ENCODE measurements around the gene HADHB. TPM values are rescaled to one million over a fixed set of nuclear protein-coding genes. Genes with fewer than 3 reads are reported as not detected.
"Not testable (repeated sequence)": the region's sequence is repeated elsewhere in the genome, so short reads cannot be mapped to it uniquely, and the experiment has no call there.

Gene HADHB
- total RNA-seq, 3 donors from 2014 or later = 53.8 to 59.9 (median 55.2) TPM

DNA sequence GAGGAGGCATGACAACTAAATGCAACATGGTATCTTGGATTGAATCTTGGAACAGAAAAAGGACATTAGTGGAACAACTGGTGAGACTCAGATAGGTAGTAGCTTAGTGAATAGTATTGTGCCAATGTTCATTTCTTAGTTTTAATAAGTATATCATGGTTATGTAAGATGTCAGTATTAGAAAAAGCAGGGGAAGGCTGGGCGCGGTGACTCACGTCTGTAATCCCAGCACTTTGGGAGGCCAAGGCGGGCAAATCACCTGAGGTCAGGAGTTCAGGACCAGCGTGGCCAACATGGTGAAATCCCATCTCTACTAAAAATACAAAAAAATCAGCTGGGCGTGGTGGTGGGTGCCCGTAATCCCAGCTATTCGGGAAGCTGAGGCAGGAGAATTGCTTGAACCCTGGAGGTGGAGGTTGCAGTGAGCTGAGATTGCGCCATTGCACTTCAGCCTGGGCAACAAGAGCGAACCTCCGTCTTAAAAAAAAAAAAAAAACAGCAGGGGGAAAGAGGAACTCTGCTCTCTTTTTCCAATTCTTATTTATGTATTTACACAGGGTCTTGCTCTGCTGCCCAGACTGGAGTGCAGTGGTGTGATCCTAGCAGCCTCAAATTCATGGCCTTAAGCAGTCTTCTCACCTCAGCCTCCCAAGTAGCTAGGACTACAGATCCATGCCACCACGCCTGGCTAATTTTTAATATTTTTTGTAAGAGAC, 24.1 kb downstream of the HADHB start:
- not testable (repeated sequence) for DNase-seq; H3K27me3 Mint-ChIP-seq (ENCODE audit: low read depth); ATAC-seq; H3K9me3 Mint-ChIP-seq; H3K4me3 Mint-ChIP-seq; H3K4me1 Mint-ChIP-seq (ENCODE audit: low read depth)
- H3K36me3 Mint-ChIP-seq (ENCODE audit: insufficient read depth) = peaks cover 20% of the 10 kb centered on the region

DNA sequence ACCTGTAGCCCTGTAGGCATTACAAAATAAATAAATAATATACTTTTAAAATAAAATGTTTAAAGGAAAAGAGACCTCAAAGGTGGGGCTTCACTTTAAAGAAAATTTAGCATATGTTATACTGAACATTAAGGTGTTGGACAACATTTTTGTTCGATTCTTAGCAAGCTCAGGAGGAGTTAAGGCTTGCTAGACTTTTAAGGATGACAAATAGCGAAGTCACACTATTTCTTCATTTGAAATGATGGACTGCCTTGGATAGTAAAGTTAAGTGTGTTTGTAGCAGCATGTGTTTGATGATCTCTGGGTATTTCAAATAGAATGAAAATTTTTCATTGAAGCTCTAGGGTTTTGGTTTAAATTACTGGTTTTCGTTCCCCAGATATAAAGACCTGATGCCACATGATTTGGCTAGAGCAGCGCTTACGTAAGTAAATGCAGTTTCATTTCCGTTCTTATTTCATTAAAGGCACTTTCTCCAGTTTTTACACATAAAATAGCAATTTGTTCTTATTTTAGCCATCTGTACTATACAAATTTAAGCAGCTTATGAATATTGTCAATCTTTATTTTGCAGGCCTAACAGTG, 24.9 kb downstream of the HADHB start:
- no peak for ATAC-seq
- DNase-seq = no peak
- Mint-ChIP-seq H3K4me3 (no peak overlapping the region), H3K27me3 (ENCODE audit: low read depth) (no peaks in the 10 kb centered on the region), H3K4me1 (ENCODE audit: low read depth) (peaks cover 9% of the 10 kb centered on the region), H3K36me3 (ENCODE audit: insufficient read depth) (peaks cover 19% of the 10 kb centered on the region), H3K9me3 (no peaks in the 10 kb centered on the region)

- H3K4me1 Mint-ChIP-seq (ENCODE audit: low read depth) = peaks cover 9% of the 10 kb centered on the region
- peaks cover 22% of the 10 kb centered on the region for H3K36me3 Mint-ChIP-seq (ENCODE audit: insufficient read depth)
- H3K4me3 Mint-ChIP-seq = no peak overlapping the region
- ATAC-seq (no peak), DNase-seq (no peak)
- H3K27me3 Mint-ChIP-seq (ENCODE audit: low read depth) = no peaks in the 10 kb centered on the region
- H3K9me3 Mint-ChIP-seq = no peaks in the 10 kb centered on the region
These were observed 25.6 kb downstream of the HADHB start for GRCh38 chr2:26270373-26270772.

DNA sequence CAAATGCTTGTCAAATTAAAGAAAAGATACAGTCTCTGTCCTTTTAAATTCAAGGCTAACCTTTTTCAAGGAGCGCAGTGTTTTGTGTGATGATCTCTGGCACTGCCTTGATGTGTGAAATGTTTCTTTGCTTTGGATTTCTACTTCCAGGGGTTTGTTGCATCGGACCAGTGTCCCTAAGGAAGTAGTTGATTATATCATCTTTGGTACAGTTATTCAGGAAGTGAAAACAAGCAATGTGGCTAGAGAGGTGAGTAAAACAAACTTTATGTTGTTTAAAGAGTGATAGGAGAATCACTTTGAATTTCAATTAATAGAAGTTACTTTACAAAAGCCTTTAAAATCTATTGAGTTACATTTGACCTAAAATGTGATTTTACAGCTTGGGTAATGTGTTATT, 28.8 kb downstream of the HADHB start:
- Mint-ChIP-seq H3K4me1 (ENCODE audit: low read depth) (peaks cover 9% of the 10 kb centered on the region), H3K9me3 (no peaks in the 10 kb centered on the region), H3K27me3 (ENCODE audit: low read depth) (no peaks in the 10 kb centered on the region), H3K36me3 (ENCODE audit: insufficient read depth) (peaks cover 20% of the 10 kb centered on the region), H3K4me3 (no peak overlapping the region)
- no peak for ATAC-seq
- no peak for DNase-seq

DNA sequence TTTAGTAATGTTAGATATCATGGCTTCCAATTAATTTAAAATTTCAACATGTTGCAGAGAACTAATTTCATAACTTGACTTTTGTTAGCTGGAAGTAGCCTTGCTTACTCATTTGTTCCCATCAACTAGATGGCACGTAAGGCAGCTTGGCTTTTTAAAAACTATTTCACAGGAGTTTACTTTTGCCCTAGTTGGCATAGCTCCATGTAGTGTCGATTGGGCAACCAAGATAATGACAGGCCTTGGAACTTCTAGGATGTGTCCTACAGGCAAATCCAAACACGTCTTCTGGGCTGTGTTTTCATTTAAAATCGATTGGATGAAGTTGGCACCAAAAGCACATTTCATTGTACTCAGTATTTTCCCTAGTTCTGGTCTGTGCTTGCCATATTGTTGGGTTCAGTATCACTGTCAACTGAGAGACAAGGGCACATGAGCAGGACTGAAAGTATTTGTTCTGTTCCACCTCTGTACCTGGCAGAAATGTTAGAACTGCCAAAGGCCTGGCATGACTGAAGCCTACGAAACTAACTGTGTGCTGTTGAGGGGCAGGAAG, 29.4 kb downstream of the HADHB start:
- DNase-seq (no peak), ATAC-seq (no peak)
- H3K36me3 Mint-ChIP-seq (ENCODE audit: insufficient read depth) = peaks cover 25% of the 10 kb centered on the region
- peaks cover 9% of the 10 kb centered on the region for H3K4me1 Mint-ChIP-seq (ENCODE audit: low read depth)
- H3K27me3 Mint-ChIP-seq (ENCODE audit: low read depth) = no peaks in the 10 kb centered on the region
- no peaks in the 10 kb centered on the region for H3K9me3 Mint-ChIP-seq
- no peak overlapping the region for H3K4me3 Mint-ChIP-seq

DNA sequence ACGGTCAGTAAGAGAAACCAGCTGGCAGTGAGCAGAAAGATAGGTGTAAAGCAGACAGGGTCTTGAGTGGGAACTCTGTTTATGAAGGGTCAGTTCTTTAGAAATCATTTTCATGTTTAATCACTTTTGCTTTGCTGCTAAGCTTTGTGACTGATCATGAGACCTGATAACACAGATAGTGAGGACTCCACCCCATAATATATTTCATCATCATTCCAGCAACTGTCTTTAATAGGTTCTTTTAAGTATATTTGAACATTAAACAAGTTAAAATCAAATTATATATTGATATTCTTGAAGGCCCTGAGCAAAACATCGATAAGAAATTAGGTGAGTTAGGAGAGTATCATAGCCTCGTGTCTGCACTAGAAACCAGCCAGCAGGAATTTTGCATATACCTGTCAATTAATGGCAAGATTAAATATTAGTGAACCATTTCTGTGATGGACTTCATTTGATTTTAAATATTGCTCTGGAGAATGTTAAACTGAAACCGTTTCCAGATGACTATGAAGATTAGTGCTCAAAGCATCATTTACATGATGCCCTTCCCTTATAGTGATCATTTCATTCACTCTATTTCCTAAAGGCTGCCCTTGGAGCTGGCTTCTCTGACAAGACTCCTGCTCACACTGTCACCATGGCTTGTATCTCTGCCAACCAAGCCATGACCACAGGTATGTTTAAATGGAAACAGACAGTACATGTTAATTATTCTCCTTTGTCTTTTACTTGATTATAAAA, 31.9 kb downstream of the HADHB start:
- H3K36me3 Mint-ChIP-seq (ENCODE audit: insufficient read depth) = peaks cover 40% of the 10 kb centered on the region

GRCh38 chr2:26279886-26280285, 35.1 kb downstream of the HADHB start:
- H3K27me3 Mint-ChIP-seq (ENCODE audit: low read depth) = no peaks in the 10 kb centered on the region
- no peaks in the 10 kb centered on the region for H3K9me3 Mint-ChIP-seq
- no peak for DNase-seq
- H3K36me3 Mint-ChIP-seq (ENCODE audit: insufficient read depth) = peaks cover 49% of the 10 kb centered on the region
- no peak overlapping the region for H3K4me3 Mint-ChIP-seq
- ATAC-seq = no peak
- no peaks in the 10 kb centered on the region for H3K4me1 Mint-ChIP-seq (ENCODE audit: low read depth)

More for the DNA sequence above, 31.9 kb downstream of the HADHB start:
- Mint-ChIP-seq H3K4me1 (ENCODE audit: low read depth) (no peaks in the 10 kb centered on the region), H3K4me3 (no peak overlapping the region), H3K9me3 (no peaks in the 10 kb centered on the region), H3K27me3 (ENCODE audit: low read depth) (no peaks in the 10 kb centered on the region)
- ATAC-seq = no peak
- no peak for DNase-seq

GRCh38 chr2:26281226-26281625, 36.5 kb downstream of the HADHB start:
- Mint-ChIP-seq H3K9me3 (no peaks in the 10 kb centered on the region), H3K27me3 (ENCODE audit: low read depth) (no peaks in the 10 kb centered on the region), H3K4me3 (no peak overlapping the region), H3K36me3 (ENCODE audit: insufficient read depth) (peaks cover 49% of the 10 kb centered on the region), H3K4me1 (ENCODE audit: low read depth) (no peaks in the 10 kb centered on the region)
- DNase-seq = no peak
- no peak for ATAC-seq

DNA sequence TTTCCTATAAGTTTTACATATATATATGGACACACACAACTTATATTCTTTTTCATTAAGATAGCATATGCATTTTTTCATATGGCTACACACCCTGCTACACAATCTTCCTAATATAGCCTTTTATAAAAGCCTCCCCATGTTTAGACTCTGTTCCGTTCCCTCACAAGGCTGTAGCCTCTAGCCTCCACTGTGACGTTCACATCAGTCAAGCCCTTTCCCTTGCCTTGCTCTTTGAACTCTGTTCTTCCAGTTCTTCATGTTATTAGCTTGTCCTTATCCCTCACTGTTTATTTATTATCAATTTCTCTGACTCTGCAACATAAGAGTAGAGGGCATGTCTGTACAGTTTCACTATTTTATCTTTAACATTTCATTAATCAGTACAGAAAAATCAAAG, 38.9 kb downstream of the HADHB start:
- H3K36me3 Mint-ChIP-seq (ENCODE audit: insufficient read depth) = peaks cover 43% of the 10 kb centered on the region
- no peaks in the 10 kb centered on the region for H3K4me1 Mint-ChIP-seq (ENCODE audit: low read depth)
- no peak overlapping the region for H3K4me3 Mint-ChIP-seq
- H3K27me3 Mint-ChIP-seq (ENCODE audit: low read depth) = no peaks in the 10 kb centered on the region
- DNase-seq = no peak
- ATAC-seq = no peak
- no peaks in the 10 kb centered on the region for H3K9me3 Mint-ChIP-seq

DNA sequence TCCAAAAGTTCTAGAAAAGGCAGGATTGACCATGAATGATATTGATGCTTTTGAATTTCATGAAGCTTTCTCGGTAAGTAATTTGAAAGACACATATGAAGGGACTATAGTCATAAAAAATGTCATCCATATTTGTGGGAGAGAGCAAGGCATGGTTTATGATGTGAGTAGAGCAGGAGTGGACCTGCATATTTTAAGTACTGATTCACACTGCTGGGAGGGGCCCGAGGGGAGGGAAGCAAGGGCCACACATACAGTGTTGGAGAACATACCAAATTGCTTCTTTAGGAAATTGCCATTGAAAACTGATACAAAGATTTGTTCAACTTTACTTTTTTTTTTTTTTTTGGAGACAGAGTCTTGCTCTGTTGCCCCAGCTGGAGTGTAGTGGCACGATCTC, 39.4 kb downstream of the HADHB start:
- Mint-ChIP-seq H3K27me3 (ENCODE audit: low read depth) (no peaks in the 10 kb centered on the region), H3K36me3 (ENCODE audit: insufficient read depth) (peaks cover 37% of the 10 kb centered on the region), H3K9me3 (no peaks in the 10 kb centered on the region), H3K4me3 (no peak overlapping the region), H3K4me1 (ENCODE audit: low read depth) (no peaks in the 10 kb centered on the region)
- ATAC-seq (no peak), DNase-seq (no peak)

DNA sequence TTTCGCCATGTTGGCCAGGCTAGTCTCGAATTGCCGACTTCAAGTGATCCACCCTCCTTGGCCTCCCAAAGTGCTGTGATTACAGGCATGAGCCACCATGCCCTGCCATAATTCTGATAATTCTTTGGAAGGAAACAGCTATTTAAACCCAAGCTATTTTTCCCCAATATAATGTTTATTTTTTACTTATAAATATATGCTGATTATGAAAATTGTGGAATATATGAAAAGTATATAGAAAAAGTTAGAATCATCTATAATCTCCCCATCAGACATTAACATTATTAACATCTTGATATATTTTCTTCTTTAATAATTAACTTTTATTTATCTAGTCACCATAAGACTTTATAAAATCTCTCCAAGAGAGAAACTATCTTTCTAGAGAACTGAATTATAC, 41.2 kb downstream of the HADHB start:
- Mint-ChIP-seq H3K4me1 (ENCODE audit: low read depth) (no peaks in the 10 kb centered on the region), H3K9me3 (no peaks in the 10 kb centered on the region), H3K4me3 (no peak overlapping the region), H3K27me3 (ENCODE audit: low read depth) (no peaks in the 10 kb centered on the region), H3K36me3 (ENCODE audit: insufficient read depth) (peaks cover 29% of the 10 kb centered on the region)
- ATAC-seq = no peak
- no peak for DNase-seq

DNA sequence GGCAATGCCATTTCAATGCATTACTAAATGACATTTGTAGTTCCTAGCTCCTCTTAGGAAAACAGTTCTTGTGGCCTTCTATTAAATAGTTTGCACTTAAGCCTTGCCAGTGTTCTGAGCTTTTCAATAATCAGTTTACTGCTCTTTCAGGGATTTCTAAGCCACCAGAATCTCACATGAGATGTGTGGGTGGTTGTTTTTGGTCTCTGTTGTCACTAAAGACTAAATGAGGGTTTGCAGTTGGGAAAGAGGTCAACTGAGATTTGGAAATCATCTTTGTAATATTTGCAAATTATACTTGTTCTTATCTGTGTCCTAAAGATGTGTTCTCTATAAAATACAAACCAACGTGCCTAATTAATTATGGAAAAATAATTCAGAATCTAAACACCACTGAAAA, 45.3 kb downstream of the HADHB start:
- DNase-seq (no peak), ATAC-seq (no peak)
- Mint-ChIP-seq H3K9me3 (no peaks in the 10 kb centered on the region), H3K27me3 (ENCODE audit: low read depth) (no peaks in the 10 kb centered on the region), H3K36me3 (ENCODE audit: insufficient read depth) (peaks cover 7% of the 10 kb centered on the region), H3K4me1 (ENCODE audit: low read depth) (no peaks in the 10 kb centered on the region), H3K4me3 (no peak overlapping the region)

GRCh38 chr2:26292646-26293045, 47.9 kb downstream of the HADHB start:
- no peak for DNase-seq
- Mint-ChIP-seq H3K4me1 (ENCODE audit: low read depth) (no peaks in the 10 kb centered on the region), H3K36me3 (ENCODE audit: insufficient read depth) (no peaks in the 10 kb centered on the region), H3K27me3 (ENCODE audit: low read depth) (no peaks in the 10 kb centered on the region), H3K9me3 (no peaks in the 10 kb centered on the region), H3K4me3 (no peak overlapping the region)
- ATAC-seq = no peak

- Mint-ChIP-seq H3K36me3 (ENCODE audit: insufficient read depth) (no peaks in the 10 kb centered on the region), H3K27me3 (ENCODE audit: low read depth) (no peaks in the 10 kb centered on the region), H3K9me3 (no peaks in the 10 kb centered on the region), H3K4me3 (no peak overlapping the region), H3K4me1 (ENCODE audit: low read depth) (no peaks in the 10 kb centered on the region)
- ATAC-seq (no peak), DNase-seq (no peak)
These were observed 50.8 kb downstream of the HADHB start for GRCh38 chr2:26295511-26295910.

- Mint-ChIP-seq H3K27me3 (ENCODE audit: low read depth) (no peaks in the 10 kb centered on the region), H3K36me3 (ENCODE audit: insufficient read depth) (no peaks in the 10 kb centered on the region), H3K9me3 (no peaks in the 10 kb centered on the region), H3K4me3 (no peak overlapping the region), H3K4me1 (ENCODE audit: low read depth) (no peaks in the 10 kb centered on the region)
- DNase-seq (no peak), ATAC-seq (no peak)
These were observed 52.3 kb downstream of the HADHB start for GRCh38 chr2:26297061-26297460.
